HepG2 (cell line): ENCODE measurements around the gene KDM8. TPM values are rescaled to one million over a fixed set of nuclear protein-coding genes. Genes with fewer than 3 reads are reported as not detected.
A peak's percentile ranks its signal among the peaks of the same experiment; 100 is the strongest.

Source experiments
- AGO1 ChIP-seq: fragments of 200-400 bp; formaldehyde crosslinking; IDR thresholded peaks from 2 replicates; pipeline ENCODE4 v1.6.1; 2017; ENCODE audit warnings: mild to moderate bottlenecking, low read depth, low read length, moderate library complexity; ENCODE audit not compliant: poor library complexity, severe bottlenecking
- CBX1 ChIP-seq: IDR thresholded peaks from one replicate; pipeline ENCODE4 v1.6.1; 2016; ENCODE audit warnings: antibody characterized with exemption, low read depth
- EHMT2 ChIP-seq: fragments of 200-600 bp; sonication (generic); IDR thresholded peaks from 2 replicates; pipeline ENCODE4 v1.7.0; 2017; ENCODE audit warnings: antibody characterized with exemption, low read depth, low read length, borderline replicate concordance
- KDM4B ChIP-seq: sonication (generic); formaldehyde crosslinking; IDR thresholded peaks from 2 replicates; pipeline ENCODE4 v1.4.0; 2020; ENCODE audit warnings: missing genetic modification reagents
- KLF15 ChIP-seq: sonication (generic); formaldehyde crosslinking; IDR thresholded peaks from 2 replicates; pipeline ENCODE4 v1.8.1; 2023; ENCODE audit warnings: borderline replicate concordance, mild to moderate bottlenecking, inconsistent platforms, missing genetic modification reagents, mixed read lengths
- NR2F2 ChIP-seq: IDR thresholded peaks from 2 replicates; pipeline ENCODE4 v1.6.1; 2012; ENCODE audit warnings: low read depth, inconsistent platforms, borderline replicate concordance
- PAX8 ChIP-seq: sonication (generic); formaldehyde crosslinking; IDR thresholded peaks from 2 replicates; pipeline ENCODE4 v1.8.0; 2022; ENCODE audit warnings: mild to moderate bottlenecking, missing genetic modification reagents, borderline replicate concordance
- SETDB1 ChIP-seq: sonication (generic); formaldehyde crosslinking; IDR thresholded peaks from 2 replicates; pipeline ENCODE4 v1.5.1; 2020; ENCODE audit warnings: missing genetic modification reagents, mild to moderate bottlenecking, borderline replicate concordance
- TRAFD1 ChIP-seq: sonication (generic); formaldehyde crosslinking; IDR thresholded peaks from 2 replicates; pipeline ENCODE4 v1.5.1; 2020; ENCODE audit warnings: missing genetic modification reagents, mild to moderate bottlenecking, borderline replicate concordance
- ZBTB20 ChIP-seq: sonication (generic); formaldehyde crosslinking; IDR thresholded peaks from 2 replicates; pipeline ENCODE4 v1.8.1; 2023; ENCODE audit warnings: missing genetic modification reagents, low read depth, mild to moderate bottlenecking, borderline replicate concordance
- ZFP36L1 ChIP-seq: sonication (generic); formaldehyde crosslinking; IDR thresholded peaks from 2 replicates; pipeline ENCODE4 v1.8.0; 2022; ENCODE audit warnings: mild to moderate bottlenecking, missing genetic modification reagents, moderate library complexity
- ZGPAT ChIP-seq: IDR thresholded peaks from 2 replicates; pipeline ENCODE4 v1.6.1; 2016; ENCODE audit warnings: mild to moderate bottlenecking
- ZNF530 ChIP-seq: sonication (generic); formaldehyde crosslinking; IDR thresholded peaks from 2 replicates; pipeline ENCODE4 v1.5.0; 2020; ENCODE audit warnings: low read depth, mild to moderate bottlenecking, missing genetic modification reagents
- ZNF614 ChIP-seq: IDR thresholded peaks from 2 replicates; pipeline ENCODE4 v1.6.1; 2018; ENCODE audit warnings: missing biosample characterization, missing genetic modification reagents, inconsistent platforms, borderline replicate concordance
- polyA plus RNA-seq, 8 experiments: library from polyadenylated mRNA; depleted of rRNA in 3 of 8; stranded (reverse) in 7 of 8; unstranded in 1 of 8; fragments of >200 nt; fragmentation: Illumina TruSeq in 4 of 8; extraction: Trizol in 4 of 8; gene quantifications; 2 replicates each; pipeline versions ENCODE4 v1.2.1 to v1.2.3, GENCODE V29; 2011 to 2016; ENCODE audit warnings: low read depth in 4 of 8, missing spikeins in 1 of 8, mixed read lengths in 1 of 8; ENCODE audit not compliant: insufficient read depth in 1 of 8
- total RNA-seq, 5 experiments: library from RNA; depleted of rRNA; stranded (reverse); fragments of >200 nt; fragmentation: Illumina TruSeq; extraction: Trizol; gene quantifications; 2 replicates each; pipeline ENCODE4 v1.2.3, GENCODE V29; 2016; ENCODE audit warnings: low read depth in 1 of 5
- TF ChIP-seq, protein P1 (sequence below), 2 experiments: sonication (generic) in 1 of 2; formaldehyde crosslinking in 1 of 2; IDR thresholded peaks; 2 replicates each; pipeline versions ENCODE4 v1.4.0 to v1.6.1; 2016 to 2020; ENCODE audit warnings: borderline replicate concordance in 1 of 2, low read depth in 1 of 2, mild to moderate bottlenecking in 1 of 2, missing genetic modification reagents in 1 of 2
- TF ChIP-seq, protein P2 (sequence below): fragments of 450-650 bp; IDR thresholded peaks from 2 replicates; pipeline ENCODE4 v1.6.1; 2016

The KDM8 gene
- total and polyA plus RNA-seq, 2 of the 13 experiments (the other 11 are each of a cell fraction or from before 2014, with no cell fraction given) = 3.3 to 8.6 TPM

- TF ChIP-seq, protein P1, sequence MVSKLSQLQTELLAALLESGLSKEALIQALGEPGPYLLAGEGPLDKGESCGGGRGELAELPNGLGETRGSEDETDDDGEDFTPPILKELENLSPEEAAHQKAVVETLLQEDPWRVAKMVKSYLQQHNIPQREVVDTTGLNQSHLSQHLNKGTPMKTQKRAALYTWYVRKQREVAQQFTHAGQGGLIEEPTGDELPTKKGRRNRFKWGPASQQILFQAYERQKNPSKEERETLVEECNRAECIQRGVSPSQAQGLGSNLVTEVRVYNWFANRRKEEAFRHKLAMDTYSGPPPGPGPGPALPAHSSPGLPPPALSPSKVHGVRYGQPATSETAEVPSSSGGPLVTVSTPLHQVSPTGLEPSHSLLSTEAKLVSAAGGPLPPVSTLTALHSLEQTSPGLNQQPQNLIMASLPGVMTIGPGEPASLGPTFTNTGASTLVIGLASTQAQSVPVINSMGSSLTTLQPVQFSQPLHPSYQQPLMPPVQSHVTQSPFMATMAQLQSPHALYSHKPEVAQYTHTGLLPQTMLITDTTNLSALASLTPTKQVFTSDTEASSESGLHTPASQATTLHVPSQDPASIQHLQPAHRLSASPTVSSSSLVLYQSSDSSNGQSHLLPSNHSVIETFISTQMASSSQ (IDR thresholded peaks at IDR 0.05; ENCODE audit: low read depth) = no peak
- TF ChIP-seq, protein P1 (CRISPR knock-in tag; IDR thresholded peaks at IDR 0.05; ENCODE audit: borderline replicate concordance) = no peak; the same call in 1 of the 2 replicates
- TF ChIP-seq SETDB1 (CRISPR knock-in tag) (no peak), ZGPAT (CRISPR knock-in tag) (peak; percentile 77), ZBTB20 (CRISPR knock-in tag) (peak; percentile 68; the same call in 1 of the 2 replicates), TRAFD1 (no peak; the same call in 1 of the 2 replicates), KLF15 (CRISPR knock-in tag) (0 out of 2 replicates have a peak, but pooled peaks have one; percentile 16), AGO1 (peak; percentile 72), CBX1 (no peak), ZFP36L1 (peak; percentile 73), EHMT2 (no peak), KDM4B (CRISPR knock-in tag) (no peak), NR2F2 (no peak), PAX8 (CRISPR knock-in tag) (no peak; the same call in 1 of the 2 replicates), ZNF614 (CRISPR knock-in tag) (no peak; the same call in 1 of the 2 replicates), ZNF530 (CRISPR knock-in tag) (no peak)
- TF ChIP-seq, protein P2, sequence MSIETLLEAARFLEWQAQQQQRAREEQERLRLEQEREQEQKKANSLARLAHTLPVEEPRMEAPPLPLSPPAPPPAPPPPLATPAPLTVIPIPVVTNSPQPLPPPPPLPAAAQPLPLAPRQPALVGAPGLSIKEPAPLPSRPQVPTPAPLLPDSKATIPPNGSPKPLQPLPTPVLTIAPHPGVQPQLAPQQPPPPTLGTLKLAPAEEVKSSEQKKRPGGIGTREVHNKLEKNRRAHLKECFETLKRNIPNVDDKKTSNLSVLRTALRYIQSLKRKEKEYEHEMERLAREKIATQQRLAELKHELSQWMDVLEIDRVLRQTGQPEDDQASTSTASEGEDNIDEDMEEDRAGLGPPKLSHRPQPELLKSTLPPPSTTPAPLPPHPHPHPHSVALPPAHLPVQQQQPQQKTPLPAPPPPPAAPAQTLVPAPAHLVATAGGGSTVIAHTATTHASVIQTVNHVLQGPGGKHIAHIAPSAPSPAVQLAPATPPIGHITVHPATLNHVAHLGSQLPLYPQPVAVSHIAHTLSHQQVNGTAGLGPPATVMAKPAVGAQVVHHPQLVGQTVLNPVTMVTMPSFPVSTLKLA = no peak
Observed at GRCh38 chr16:27268376-27269299, 65.3 kb downstream of the KDM8 start, which contains the start of gene NSMCE1 (continued).
